Endothelial cell of umbilical vein (primary cell): ENCODE data around the gene DNAJB13. TPM values are rescaled to one million over a fixed set of nuclear protein-coding genes. Genes with fewer than 3 reads are reported as not detected.

ENCODE experiments used
- BruUV-seq: library from RNA; stranded (reverse); fragments of 400-500 nt; replicated peaks from 2 replicates; lab custom pipeline; 2021; lab: Mats Ljungman, UMichigan
- CTCF ChIA-PET: fragments of 300-600, 350-600 bp; sonication (Branson Sonifier 250); formaldehyde crosslinking; loops from one replicate; lab custom pipeline; 2021; ENCODE audit warnings: antibody characterized with exemption, inconsistent platforms; lab: Charles Lee
- POLR2A ChIA-PET: fragments of 300-600, 350-600 bp; sonication (Branson Sonifier 250); formaldehyde crosslinking; loops from one replicate; lab custom pipeline; 2021; ENCODE audit warnings: antibody characterized with exemption, inconsistent platforms; lab: Charles Lee
- DNase-seq: peaks from one replicate; pipeline ENCODE4 v3.0.0-alpha.2; 2011; ENCODE audit warnings: low read depth, low spot score
- FAIRE-seq: peaks from 2 replicates; lab custom pipeline; 2011; peaks lifted over from hg19 to GRCh38; lab: Jason Lieb, UNC
- H2AFZ ChIP-seq: 2 replicates; pipeline ENCODE4 v1.6.0; 2012; ENCODE audit warnings: low read depth, low read length, control low read depth, inconsistent platforms
- H3K27ac ChIP-seq: 2 replicates; pipeline ENCODE4 v1.5.1; 2011; ENCODE audit warnings: low read depth, mild to moderate bottlenecking, control low read depth, low read length, moderate library complexity; ENCODE audit not compliant: insufficient read depth
- H3K27me3 ChIP-seq, 2 experiments: 2 replicates each; pipeline versions ENCODE4 v1.6.0 to v1.6.1; 2011; ENCODE audit warnings: low read length in 2 of 2, mixed read lengths in 1 of 2; ENCODE audit not compliant: control insufficient read depth in 2 of 2, insufficient read depth in 2 of 2
- H3K36me3 ChIP-seq, 2 experiments: 2 replicates in 1 of 2; 3 replicates in 1 of 2; pipeline ENCODE4 v1.5.1; 2011; ENCODE audit warnings: low read length in 2 of 2, mild to moderate bottlenecking in 1 of 2, moderate library complexity in 1 of 2; ENCODE audit not compliant: control insufficient read depth in 2 of 2, insufficient read depth in 2 of 2; ENCODE audit errors: extremely low read depth in 1 of 2
- H3K4me1 ChIP-seq: 3 replicates; pipeline ENCODE4 v1.5.1; 2011; ENCODE audit warnings: mild to moderate bottlenecking, low read length; ENCODE audit not compliant: control insufficient read depth, insufficient read depth; ENCODE audit errors: extremely low read depth
- H3K4me2 ChIP-seq: 2 replicates; pipeline ENCODE4 v1.6.1; 2011; ENCODE audit warnings: low read length, control low read depth, mixed read lengths; ENCODE audit not compliant: insufficient read depth
- H3K4me3 ChIP-seq, 3 experiments: fragments of 200-600 bp in 1 of 3; sonication (generic), shearing (Covaris generic) in 1 of 3; replicated peaks in 1 of 3; 2 replicates each; pipeline ENCODE4 v1.5.1; 2011 to 2016; ENCODE audit warnings: control low read depth in 3 of 3, low read length in 3 of 3, mild to moderate bottlenecking in 2 of 3, inconsistent platforms in 1 of 3, low read depth in 1 of 3, moderate library complexity in 1 of 3; ENCODE audit not compliant: insufficient read depth in 1 of 3
- H3K79me2 ChIP-seq: 2 replicates; pipeline ENCODE4 v1.6.0; 2012; ENCODE audit warnings: low read length, inconsistent platforms; ENCODE audit not compliant: control insufficient read depth, insufficient read depth
- H3K9ac ChIP-seq: replicated peaks from 2 replicates; pipeline ENCODE3; 2011; ENCODE audit warnings: low read length, control low read depth; ENCODE audit not compliant: insufficient read depth; ENCODE audit errors: extremely low read depth
- H3K9me1 ChIP-seq: replicated peaks from 3 replicates; pipeline ENCODE4 v1.6.0; 2011; ENCODE audit warnings: mild to moderate bottlenecking, low read length; ENCODE audit not compliant: control insufficient read depth, insufficient read depth; ENCODE audit errors: extremely low read depth
- H3K9me3 ChIP-seq: replicated peaks from 2 replicates; pipeline ENCODE4 v1.5.1; 2012; ENCODE audit warnings: low read length, inconsistent platforms; ENCODE audit not compliant: control insufficient read depth, insufficient read depth
- H4K20me1 ChIP-seq: replicated peaks from 2 replicates; pipeline ENCODE3; 2011; ENCODE audit warnings: mild to moderate bottlenecking, low read length; ENCODE audit not compliant: control insufficient read depth, insufficient read depth; ENCODE audit errors: extremely low read depth
- EZH2 ChIP-seq: IDR thresholded peaks from 2 replicates; pipeline ENCODE4 v1.6.1; 2012; ENCODE audit warnings: borderline replicate concordance, low read depth, mild to moderate bottlenecking, moderate library complexity, low read length, inconsistent platforms; ENCODE audit not compliant: severe bottlenecking
- FOS ChIP-seq: IDR thresholded peaks from 2 replicates; pipeline ENCODE4 v1.6.1; 2011; ENCODE audit warnings: mild to moderate bottlenecking, low read length, moderate library complexity, borderline replicate concordance; ENCODE audit not compliant: insufficient read depth
- GATA2 ChIP-seq: IDR thresholded peaks from 2 replicates; pipeline ENCODE4 v1.7.0; 2011; ENCODE audit warnings: low read depth, mild to moderate bottlenecking, moderate library complexity, mixed read lengths, low read length; ENCODE audit not compliant: insufficient read length, insufficient read depth
- JUN ChIP-seq: IDR thresholded peaks from 2 replicates; pipeline ENCODE4 v1.6.1; 2011; ENCODE audit warnings: borderline replicate concordance, low read depth; ENCODE audit not compliant: insufficient read length, insufficient read depth
- MYC ChIP-seq: IDR thresholded peaks from one replicate; pipeline ENCODE4 v1.6.1; 2011; ENCODE audit warnings: mild to moderate bottlenecking, low read depth, low read length
- POLR2A ChIP-seq: IDR thresholded peaks from 2 replicates; pipeline ENCODE4 v1.6.1; 2012; ENCODE audit warnings: low read depth, mild to moderate bottlenecking, control low read depth, low read length
- POLR2AphosphoS5 ChIP-seq: IDR thresholded peaks from 2 replicates; pipeline ENCODE4 v1.6.1; 2012; ENCODE audit warnings: low read depth, mild to moderate bottlenecking, control low read depth, low read length, moderate library complexity; ENCODE audit not compliant: insufficient read depth
- dilution Hi-C: fragments of 300-500 bp; cut with MboI; formaldehyde crosslinking; loops from one replicate; pipeline ENCODE4 v1.15.0; 2019; ENCODE audit warnings: low sequenced_read_pairs; ENCODE audit not compliant: extremely low pct_ligation_motif_present
- intact Hi-C: fragments of 100-400 bp; cut with micrococcal nuclease; formaldehyde crosslinking; loops from one replicate; pipeline ENCODE4 v1.10.0; 2022
- polyA plus RNA-seq, 4 experiments: library from polyadenylated mRNA; depleted of rRNA in 3 of 4; stranded (reverse) in 3 of 4; unstranded in 1 of 4; fragments of >200 nt; gene quantifications; 2 replicates each; pipeline versions ENCODE4 v1.2.1 to v1.2.3, GENCODE V29; 2011 to 2012; ENCODE audit warnings: missing spikeins in 1 of 4
- total RNA-seq: library from RNA; stranded (reverse); gene quantifications from 2 replicates; pipeline ENCODE4 v1.2.3, GENCODE V29; 2021
- TF ChIP-seq, protein P1 (sequence below), 2 donors: IDR thresholded peaks; 1 replicate in 1 of 2; 2 replicates in 1 of 2; pipeline ENCODE4 v1.5.1; 2011; ENCODE audit warnings: low read length in 2 of 2, mild to moderate bottlenecking in 2 of 2, moderate library complexity in 2 of 2, control low read depth in 1 of 2, inconsistent platforms in 1 of 2, low read depth in 1 of 2; ENCODE audit not compliant: insufficient read depth in 1 of 2; ENCODE audit errors: extremely low read depth in 1 of 2
- TF ChIP-seq, protein P2 (sequence below): IDR thresholded peaks from 2 replicates; pipeline ENCODE4 v1.6.1; 2011; ENCODE audit not compliant: insufficient read depth, insufficient read length

The DNAJB13 gene
- total and polyA plus RNA-seq, 2 donors (not counting 3 experiments of a cell fraction or from before 2014, with no cell fraction given), result 0.07 to 0.46 TPM

DNA sequence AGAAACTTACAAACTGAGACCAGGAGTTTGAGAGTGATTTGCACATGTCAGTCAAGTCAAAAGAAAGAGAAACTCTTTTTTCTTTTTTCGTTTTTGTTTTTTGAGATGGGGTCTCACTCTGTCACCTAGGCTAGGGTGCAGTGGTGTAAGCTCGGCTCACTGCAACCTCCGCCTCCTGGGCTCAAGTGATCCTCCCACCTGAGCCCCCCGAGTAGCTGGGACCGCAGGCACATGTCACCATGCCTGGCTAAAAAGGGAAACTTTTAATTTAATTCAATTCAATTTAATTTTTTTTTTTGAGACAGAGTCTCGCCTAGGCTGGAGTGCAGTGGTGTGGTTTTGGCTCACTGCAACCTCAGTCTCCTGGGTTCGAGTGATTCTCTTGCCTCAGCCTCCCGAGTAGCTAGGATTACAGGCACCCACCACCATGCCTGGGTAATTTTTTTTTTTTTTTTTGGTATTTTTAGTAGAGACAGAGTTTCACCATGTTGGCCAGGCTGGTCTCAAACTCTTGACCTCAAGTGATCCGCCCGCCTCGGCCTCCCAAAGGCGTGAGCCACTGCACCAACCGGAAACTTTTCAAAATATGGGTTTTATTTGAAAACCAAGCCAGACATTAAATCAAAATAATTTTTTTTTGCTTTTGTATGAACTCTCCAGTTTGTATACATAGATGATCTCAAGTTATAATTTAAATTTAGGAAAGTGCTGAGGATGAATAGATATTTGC lies 48.2 kb downstream of the DNAJB13 start:
- H3K4me2 ChIP-seq, result no peak overlapping the region
- DNase-seq, result no peak
- H2AFZ ChIP-seq, result no peak overlapping the region
- no peak overlapping the region for H3K27ac ChIP-seq
- H3K79me2 ChIP-seq, result no peaks in the 10 kb centered on the region
- no peak overlapping the region for H3K4me3 ChIP-seq
- H4K20me1 ChIP-seq, result no peaks in the 10 kb centered on the region
- POLR2A ChIA-PET, result no interaction called here
- H3K9me1 ChIP-seq, result no peaks in the 10 kb centered on the region
- CTCF ChIA-PET, result no interaction called here
- dilution Hi-C loops, result no loop called here
- BruUV-seq, result no TSS peak
- no peaks in the 10 kb centered on the region for H3K27me3 ChIP-seq
- H3K4me1 ChIP-seq, result no peaks in the 10 kb centered on the region
- H3K9me3 ChIP-seq, result no peaks in the 10 kb centered on the region
- TF ChIP-seq EZH2 (no peak), MYC (no peak), GATA2 (no peak), POLR2AphosphoS5 (no peak), POLR2A (no peak), JUN (no peak), FOS (no peak)
- TF ChIP-seq, protein P1, sequence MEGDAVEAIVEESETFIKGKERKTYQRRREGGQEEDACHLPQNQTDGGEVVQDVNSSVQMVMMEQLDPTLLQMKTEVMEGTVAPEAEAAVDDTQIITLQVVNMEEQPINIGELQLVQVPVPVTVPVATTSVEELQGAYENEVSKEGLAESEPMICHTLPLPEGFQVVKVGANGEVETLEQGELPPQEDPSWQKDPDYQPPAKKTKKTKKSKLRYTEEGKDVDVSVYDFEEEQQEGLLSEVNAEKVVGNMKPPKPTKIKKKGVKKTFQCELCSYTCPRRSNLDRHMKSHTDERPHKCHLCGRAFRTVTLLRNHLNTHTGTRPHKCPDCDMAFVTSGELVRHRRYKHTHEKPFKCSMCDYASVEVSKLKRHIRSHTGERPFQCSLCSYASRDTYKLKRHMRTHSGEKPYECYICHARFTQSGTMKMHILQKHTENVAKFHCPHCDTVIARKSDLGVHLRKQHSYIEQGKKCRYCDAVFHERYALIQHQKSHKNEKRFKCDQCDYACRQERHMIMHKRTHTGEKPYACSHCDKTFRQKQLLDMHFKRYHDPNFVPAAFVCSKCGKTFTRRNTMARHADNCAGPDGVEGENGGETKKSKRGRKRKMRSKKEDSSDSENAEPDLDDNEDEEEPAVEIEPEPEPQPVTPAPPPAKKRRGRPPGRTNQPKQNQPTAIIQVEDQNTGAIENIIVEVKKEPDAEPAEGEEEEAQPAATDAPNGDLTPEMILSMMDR (IDR thresholded peaks at IDR 0.05; ENCODE audit: extremely low read depth in 1 of 2, insufficient read depth in 1 of 2, low read depth in 1 of 2, low read length in 2 of 2), result no peak
- TF ChIP-seq, protein P2, sequence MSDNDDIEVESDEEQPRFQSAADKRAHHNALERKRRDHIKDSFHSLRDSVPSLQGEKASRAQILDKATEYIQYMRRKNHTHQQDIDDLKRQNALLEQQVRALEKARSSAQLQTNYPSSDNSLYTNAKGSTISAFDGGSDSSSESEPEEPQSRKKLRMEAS, result no peak
- FAIRE-seq, result no peak
- H3K36me3 ChIP-seq, result no peaks in the 10 kb centered on the region
- intact Hi-C loops, result no loop called here
- no peak overlapping the region for H3K9ac ChIP-seq
